Right lobe of liver (tissue), 4 donors: ENCODE measurements around the gene PSG3.
"Not testable (repeated sequence)": the region's sequence is repeated elsewhere in the genome, so short reads cannot be mapped to it uniquely, and the experiment has no call there.

Source experiments
- POLR2A ChIP-seq: fragments of 450-650 bp; IDR thresholded peaks from one replicate; pipeline ENCODE4 v1.6.1; 2017; ENCODE audit warnings: antibody characterized with exemption, mild to moderate bottlenecking
- TF ChIP-seq, protein P1 (sequence below), 4 donors: fragments of 200-600 bp in 3 of 4; fragments of 450-650 bp in 1 of 4; IDR thresholded peaks; one replicate each; pipeline versions ENCODE4 v1.5.1 to v1.8.0; 2016 to 2022; ENCODE audit warnings: antibody characterized with exemption in 4 of 4, mild to moderate bottlenecking in 2 of 4
- donor health status: DM: no; HTN: no; CAD: no.
- donor health status: DM: no; HTN: no; CAD: no.
- donor health status: DM: no; HTN: yes; CAD: no.

DNA sequence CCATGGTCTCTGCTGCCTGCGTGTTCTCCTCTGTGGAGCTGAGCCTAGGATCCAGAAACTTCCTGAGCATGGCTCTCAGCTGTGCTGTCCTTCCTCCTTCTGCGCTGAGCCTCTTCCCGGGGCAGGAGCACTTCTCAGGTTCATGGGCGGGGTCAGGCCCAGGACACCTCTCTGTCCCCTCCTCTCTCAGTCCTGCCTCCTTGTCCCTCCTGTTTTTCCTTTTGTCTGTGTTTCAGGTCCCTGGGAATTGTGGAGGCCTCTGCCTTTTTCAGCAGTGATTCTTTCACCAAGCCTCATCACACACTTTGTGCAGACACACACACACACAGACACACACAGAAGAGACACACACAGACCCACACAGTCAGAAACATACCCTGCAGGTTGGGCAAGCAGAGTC lies at the start of gene PSG3:
- TF ChIP-seq, protein P1, sequence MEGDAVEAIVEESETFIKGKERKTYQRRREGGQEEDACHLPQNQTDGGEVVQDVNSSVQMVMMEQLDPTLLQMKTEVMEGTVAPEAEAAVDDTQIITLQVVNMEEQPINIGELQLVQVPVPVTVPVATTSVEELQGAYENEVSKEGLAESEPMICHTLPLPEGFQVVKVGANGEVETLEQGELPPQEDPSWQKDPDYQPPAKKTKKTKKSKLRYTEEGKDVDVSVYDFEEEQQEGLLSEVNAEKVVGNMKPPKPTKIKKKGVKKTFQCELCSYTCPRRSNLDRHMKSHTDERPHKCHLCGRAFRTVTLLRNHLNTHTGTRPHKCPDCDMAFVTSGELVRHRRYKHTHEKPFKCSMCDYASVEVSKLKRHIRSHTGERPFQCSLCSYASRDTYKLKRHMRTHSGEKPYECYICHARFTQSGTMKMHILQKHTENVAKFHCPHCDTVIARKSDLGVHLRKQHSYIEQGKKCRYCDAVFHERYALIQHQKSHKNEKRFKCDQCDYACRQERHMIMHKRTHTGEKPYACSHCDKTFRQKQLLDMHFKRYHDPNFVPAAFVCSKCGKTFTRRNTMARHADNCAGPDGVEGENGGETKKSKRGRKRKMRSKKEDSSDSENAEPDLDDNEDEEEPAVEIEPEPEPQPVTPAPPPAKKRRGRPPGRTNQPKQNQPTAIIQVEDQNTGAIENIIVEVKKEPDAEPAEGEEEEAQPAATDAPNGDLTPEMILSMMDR (IDR thresholded peaks at IDR 0.05) = not testable (repeated sequence)
- TF ChIP-seq POLR2A = not testable (repeated sequence)
